Subcutaneous adipose tissue (tissue), 4 donors: ENCODE results near the gene CALR3. TPM values are rescaled to one million over a fixed set of nuclear protein-coding genes. Genes with fewer than 3 reads are reported as not detected.

Source experiments
- CTCF ChIP-seq: fragments of 450-650 bp; IDR thresholded peaks from one replicate; pipeline ENCODE4 v1.5.1; 2016; ENCODE audit warnings: low read depth, mild to moderate bottlenecking, control low read depth, antibody characterized with exemption, moderate library complexity
- total RNA-seq, 4 donors: library from RNA; depleted of rRNA; stranded (reverse); fragments of >200 nt; gene quantifications; one replicate each; pipeline ENCODE4 v1.1.0, GENCODE V29; 2016

Gene CALR3, protein sequence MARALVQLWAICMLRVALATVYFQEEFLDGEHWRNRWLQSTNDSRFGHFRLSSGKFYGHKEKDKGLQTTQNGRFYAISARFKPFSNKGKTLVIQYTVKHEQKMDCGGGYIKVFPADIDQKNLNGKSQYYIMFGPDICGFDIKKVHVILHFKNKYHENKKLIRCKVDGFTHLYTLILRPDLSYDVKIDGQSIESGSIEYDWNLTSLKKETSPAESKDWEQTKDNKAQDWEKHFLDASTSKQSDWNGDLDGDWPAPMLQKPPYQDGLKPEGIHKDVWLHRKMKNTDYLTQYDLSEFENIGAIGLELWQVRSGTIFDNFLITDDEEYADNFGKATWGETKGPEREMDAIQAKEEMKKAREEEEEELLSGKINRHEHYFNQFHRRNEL
- not detected for total RNA-seq

- no peak for TF ChIP-seq CTCF
Measured at GRCh38 chr19:16495982-16496612, at the start of gene CALR3, which contains the start of gene C19orf44. TSS of gene CALR3 (minus strand) at chr19:16496167. CDS start at chr19:16496129, 38 bp downstream. TSS of gene C19orf44 (plus strand) at chr19:16496394. CDS start at chr19:16500793, 4,399 bp downstream.

GRCh38 chr19:16544473-16545231 lies 48.7 kb upstream of the CALR3 start:
- no peak for TF ChIP-seq CTCF

GRCh38 chr19:16542910-16543472 lies 47.0 kb upstream of the CALR3 start:
- TF ChIP-seq CTCF = no peak

- TF ChIP-seq CTCF = no peak
Measured at GRCh38 chr19:16542045-16542909, 46.3 kb upstream of the CALR3 start, which contains the start of gene CHERP. TSS of gene CHERP (minus strand) at chr19:16542437. CDS start at chr19:16542378, 59 bp downstream.

DNA sequence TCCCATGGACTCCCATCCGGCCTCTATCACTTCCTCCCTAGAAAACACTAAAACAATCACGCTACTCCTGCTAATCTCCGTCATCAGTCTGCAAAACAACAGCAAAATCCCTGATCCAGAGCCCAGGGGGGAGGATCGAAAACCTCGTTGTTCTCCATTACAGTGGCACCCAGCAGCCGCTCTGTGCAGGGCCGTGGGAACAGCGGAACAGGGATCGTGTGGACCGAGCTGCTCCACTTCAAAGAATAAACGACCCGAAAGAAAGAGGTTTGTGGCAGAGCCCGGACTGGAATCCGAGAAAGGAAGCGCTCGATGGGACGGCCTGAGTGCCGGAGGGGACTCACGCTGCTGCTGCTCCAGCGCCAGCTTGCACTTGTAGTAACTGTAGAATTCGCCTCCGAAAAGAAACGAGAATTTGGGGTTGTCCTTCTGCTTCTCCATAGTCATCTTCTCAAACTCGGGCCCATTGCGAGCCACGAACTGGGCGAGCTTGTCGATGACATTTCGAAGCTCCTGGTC lies 45.6 kb upstream of the CALR3 start:
- TF ChIP-seq CTCF = no peak

DNA sequence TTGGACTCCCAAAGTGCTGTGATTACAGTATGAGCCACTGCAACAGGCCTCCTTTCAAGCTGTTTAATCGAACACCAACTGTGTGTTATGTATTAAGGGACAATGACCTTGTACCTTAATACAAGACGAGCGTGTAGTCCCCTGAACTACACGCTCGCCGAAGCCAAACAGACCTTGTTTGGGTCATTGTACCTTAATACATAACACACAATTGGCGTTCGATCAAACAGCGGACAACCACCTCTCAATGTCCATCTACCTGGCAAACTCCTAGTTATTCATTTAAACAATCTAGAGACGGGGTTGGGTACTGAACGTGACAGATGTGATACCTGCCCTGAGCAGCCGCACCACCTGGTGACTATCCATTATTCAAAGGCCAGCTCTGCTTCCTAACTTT lies 45.0 kb upstream of the CALR3 start:
- no peak for TF ChIP-seq CTCF
